OCI-LY1 (cell line): Measurements from ENCODE around the gene CHRNB2.

Experiments
- EZH2 ChIP-seq: fragments of 200-600 bp; sonication (generic), shearing (Covaris generic); IDR thresholded peaks from 2 replicates; pipeline ENCODE4 v1.8.0; 2017; ENCODE audit warnings: borderline replicate concordance, mixed run types, mild to moderate bottlenecking, antibody characterized with exemption, low read length, moderate library complexity, mixed read lengths
- TF ChIP-seq, protein P1 (sequence below): fragments of 200-600 bp; sonication (generic), shearing (Covaris generic); IDR thresholded peaks from 2 replicates; pipeline ENCODE4 v1.5.1; 2017; ENCODE audit warnings: mild to moderate bottlenecking, antibody characterized with exemption, low read length, moderate library complexity, mixed read lengths

DNA sequence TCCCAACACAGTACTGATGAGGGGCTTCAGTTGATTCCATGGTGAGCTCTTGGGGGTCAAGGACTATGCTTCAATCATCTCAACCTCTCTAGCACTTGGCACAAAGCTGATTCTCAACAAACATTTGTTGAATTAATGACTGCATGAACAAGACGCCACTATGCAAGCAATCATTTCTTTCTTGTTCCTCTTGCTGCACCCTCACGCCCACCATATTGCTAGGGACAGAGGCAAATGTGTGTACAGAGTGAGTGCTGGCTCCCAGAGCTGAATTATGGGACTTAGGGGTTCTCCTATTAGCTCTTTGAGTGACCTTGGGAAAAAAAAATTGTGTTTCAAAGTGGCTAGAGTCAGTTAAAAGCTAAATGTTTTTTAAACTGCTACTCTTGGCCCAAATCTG is 38.0 kb downstream of the CHRNB2 start:
- TF ChIP-seq, protein P1, sequence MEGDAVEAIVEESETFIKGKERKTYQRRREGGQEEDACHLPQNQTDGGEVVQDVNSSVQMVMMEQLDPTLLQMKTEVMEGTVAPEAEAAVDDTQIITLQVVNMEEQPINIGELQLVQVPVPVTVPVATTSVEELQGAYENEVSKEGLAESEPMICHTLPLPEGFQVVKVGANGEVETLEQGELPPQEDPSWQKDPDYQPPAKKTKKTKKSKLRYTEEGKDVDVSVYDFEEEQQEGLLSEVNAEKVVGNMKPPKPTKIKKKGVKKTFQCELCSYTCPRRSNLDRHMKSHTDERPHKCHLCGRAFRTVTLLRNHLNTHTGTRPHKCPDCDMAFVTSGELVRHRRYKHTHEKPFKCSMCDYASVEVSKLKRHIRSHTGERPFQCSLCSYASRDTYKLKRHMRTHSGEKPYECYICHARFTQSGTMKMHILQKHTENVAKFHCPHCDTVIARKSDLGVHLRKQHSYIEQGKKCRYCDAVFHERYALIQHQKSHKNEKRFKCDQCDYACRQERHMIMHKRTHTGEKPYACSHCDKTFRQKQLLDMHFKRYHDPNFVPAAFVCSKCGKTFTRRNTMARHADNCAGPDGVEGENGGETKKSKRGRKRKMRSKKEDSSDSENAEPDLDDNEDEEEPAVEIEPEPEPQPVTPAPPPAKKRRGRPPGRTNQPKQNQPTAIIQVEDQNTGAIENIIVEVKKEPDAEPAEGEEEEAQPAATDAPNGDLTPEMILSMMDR, result no peak
- TF ChIP-seq EZH2, result no peak
